HG02852 (cell line): ENCODE results near the gene TLR10.
"Not testable (repeated sequence)": the region's sequence is repeated elsewhere in the genome, so short reads cannot be mapped to it uniquely, and the experiment has no call there.

Source experiments
- ATAC-seq: cut with Tn5 transposase; IDR thresholded peaks from one replicate; pipeline ENCODE4 v1.9.1; 2021; ENCODE audit warnings: mild to moderate bottlenecking, moderate library complexity; ENCODE audit not compliant: unreplicated experiment

The TLR10 gene

GRCh38 chr4:38782452-38783108, at the start of gene TLR10:
TLR10 (minus strand) TSS chr4:38782990; CDS start chr4:38775590, 7,400 bp downstream.
- ATAC-seq, result peak; percentile 55

- ATAC-seq, result no peak
These were observed 49.4 kb upstream of the TLR10 start for GRCh38 chr4:38832206-38832605.

- ATAC-seq, result no peak
These were observed 48.9 kb upstream of the TLR10 start for GRCh38 chr4:38831653-38832052.

GRCh38 chr4:38829237-38829636, 46.4 kb upstream of the TLR10 start:
- no peak for ATAC-seq

GRCh38 chr4:38823766-38824165, 41.0 kb upstream of the TLR10 start:
- no peak for ATAC-seq

- no peak for ATAC-seq
These were observed 40.0 kb upstream of the TLR10 start for GRCh38 chr4:38822748-38823303.

GRCh38 chr4:38821739-38822138, 38.9 kb upstream of the TLR10 start:
- ATAC-seq, result no peak

GRCh38 chr4:38820329-38821061, 37.7 kb upstream of the TLR10 start:
- ATAC-seq, result peak; percentile 42

- peak; percentile 38 for ATAC-seq
These were observed 36.8 kb upstream of the TLR10 start for GRCh38 chr4:38819569-38819968.

GRCh38 chr4:38818441-38818976, 35.7 kb upstream of the TLR10 start:
- peak; percentile 60 for ATAC-seq

- ATAC-seq, result no peak
These were observed 33.3 kb upstream of the TLR10 start for GRCh38 chr4:38815885-38816782.

- ATAC-seq, result no peak
These were observed 31.6 kb upstream of the TLR10 start for GRCh38 chr4:38814386-38814785.

- no peak for ATAC-seq
These were observed 28.5 kb upstream of the TLR10 start for GRCh38 chr4:38811297-38811696.

GRCh38 chr4:38807462-38807861, 24.7 kb upstream of the TLR10 start:
- ATAC-seq, result not testable (repeated sequence)

GRCh38 chr4:38806251-38806650, 23.5 kb upstream of the TLR10 start:
- not testable (repeated sequence) for ATAC-seq

GRCh38 chr4:38805530-38806145, 22.8 kb upstream of the TLR10 start:
- ATAC-seq, result peak; percentile 86

- no peak for ATAC-seq
These were observed 22.0 kb upstream of the TLR10 start, which contains the start of gene TLR1 for GRCh38 chr4:38804654-38805295. TLR1 (minus strand) TSS chr4:38804791; CDS start chr4:38798831, 5,960 bp downstream.

- peak; percentile 51 for ATAC-seq
These were observed 21.3 kb upstream of the TLR10 start for GRCh38 chr4:38803833-38804653.
